K562 (cell line): Measurements from ENCODE around the gene GCSH. TPM values are rescaled to one million over a fixed set of nuclear protein-coding genes. Genes with fewer than 3 reads are reported as not detected.

Experiments used
- ASH1L ChIP-seq: fragments of 450-650 bp; IDR thresholded peaks from 2 replicates; pipeline ENCODE4 v1.6.1; 2018; ENCODE audit warnings: borderline replicate concordance, mild to moderate bottlenecking, low read depth; ENCODE audit not compliant: partially characterized antibody
- BRF1 ChIP-seq: IDR thresholded peaks from 3 replicates; pipeline ENCODE4 v1.6.1; 2011; ENCODE audit warnings: borderline replicate concordance, mild to moderate bottlenecking; ENCODE audit not compliant: insufficient read length; ENCODE audit errors: extremely low read depth
- CREBBP ChIP-seq: IDR thresholded peaks from one replicate; pipeline ENCODE4 v1.6.1; 2012; ENCODE audit warnings: low read depth, mild to moderate bottlenecking, control low read depth, inconsistent platforms, low read length
- CREM ChIP-seq: IDR thresholded peaks from 2 replicates; pipeline ENCODE4 v1.6.1; 2014; ENCODE audit warnings: antibody characterized with exemption, low read depth
- CXXC5 ChIP-seq: fragments of 250-450 bp; sonication (Bioruptor Pico); IDR thresholded peaks from 2 replicates; pipeline ENCODE4 v1.8.0; 2022; ENCODE audit warnings: inconsistent platforms, mild to moderate bottlenecking, moderate library complexity
- JUND ChIP-seq, 2 experiments: IDR thresholded peaks; 2 replicates in 1 of 2; 3 replicates in 1 of 2; pipeline ENCODE4 v1.6.1; 2011; ENCODE audit warnings: borderline replicate concordance in 2 of 2, low read depth in 2 of 2, low read length in 2 of 2, improper control_type of control experiment in 1 of 2, missing biosample characterization in 1 of 2, missing genetic modification characterization in 1 of 2, missing genetic modification reagents in 1 of 2
- MGA ChIP-seq: fragments of 450-650 bp; IDR thresholded peaks from 2 replicates; pipeline ENCODE4 v1.6.1; 2016; ENCODE audit warnings: mild to moderate bottlenecking, moderate library complexity
- MXI1 ChIP-seq: IDR thresholded peaks from 2 replicates; pipeline ENCODE4 v1.6.1; 2011; ENCODE audit warnings: low read depth, mild to moderate bottlenecking, improper control_type of control experiment, low read length
- NCOA1 ChIP-seq: fragments of 450-650 bp; IDR thresholded peaks from 2 replicates; pipeline ENCODE4 v1.6.1; 2016; ENCODE audit warnings: low read depth
- PREB ChIP-seq: sonication (generic); formaldehyde crosslinking; IDR thresholded peaks from 2 replicates; pipeline ENCODE4 v1.8.1; 2023; ENCODE audit warnings: mild to moderate bottlenecking, missing genetic modification reagents
- PURB ChIP-seq: sonication (generic); formaldehyde crosslinking; IDR thresholded peaks from 2 replicates; pipeline ENCODE4 v1.9.0; 2021; ENCODE audit warnings: low read depth, mild to moderate bottlenecking, missing genetic modification reagents
- ZNF175 ChIP-seq: fragments of 200-800 bp; sonication (Bioruptor generic); IDR thresholded peaks from 2 replicates; pipeline ENCODE4 v1.6.1; 2016; ENCODE audit warnings: low read depth, mild to moderate bottlenecking, missing genetic modification characterization, missing compliant biosample characterization
- ZNF277 ChIP-seq: fragments of 250-450 bp; sonication (Bioruptor Pico); IDR thresholded peaks from 2 replicates; pipeline ENCODE4 v1.8.0; 2022; ENCODE audit warnings: inconsistent platforms, mild to moderate bottlenecking, moderate library complexity, borderline replicate concordance
- ZNF764 ChIP-seq: fragments of 250-450 bp; sonication (Bioruptor Pico); IDR thresholded peaks from 2 replicates; pipeline ENCODE4 v1.4.0; 2020; ENCODE audit warnings: low read depth, mild to moderate bottlenecking, moderate library complexity
- polyA plus RNA-seq, 8 experiments: library from polyadenylated mRNA; depleted of rRNA in 4 of 8; stranded (reverse) in 5 of 8; unstranded in 3 of 8; fragments of >200 nt; fragmentation: Nextera tagmentation in 2 of 8; fragmentation: Illumina TruSeq in 1 of 8; extraction: Ambion mirVana in 2 of 8; extraction: Trizol in 1 of 8; gene quantifications; 2 replicates each; pipeline versions ENCODE4 v1.2.1 to v1.2.3, GENCODE V29; 2011 to 2014; ENCODE audit warnings: inconsistent platforms in 1 of 8, missing spikeins in 1 of 8
- total RNA-seq, 7 experiments: library from RNA; depleted of rRNA in 6 of 7; stranded (reverse); fragments of >200 nt in 6 of 7; fragmentation: Illumina TruSeq in 2 of 7; extraction: Trizol in 2 of 7; gene quantifications; 2 replicates each; pipeline versions ENCODE4 v1.2.1 to v1.2.3, GENCODE V29; 2011 to 2021; ENCODE audit warnings: low replicate concordance in 1 of 7

Gene GCSH
- total and polyA plus RNA-seq, 9 of the 15 experiments (the other 6 are each of a cell fraction or from before 2014, with no cell fraction given): 35.0 to 121 (median 89.0) TPM

GRCh38 chr16:81096715-81097208 is 567 bp upstream of the GCSH start (continued):
- TF ChIP-seq MGA (peak; percentile 64), BRF1 (no peak), CREBBP (no peak), NCOA1 (0 out of 2 replicates have a peak, but pooled peaks have one; percentile 27), MXI1 (no peak), ASH1L (no peak), CREM (no peak), CXXC5 (CRISPR knock-in tag) (no peak), ZNF764 (CRISPR knock-in tag) (no peak), PURB (no peak), ZNF277 (CRISPR knock-in tag) (no peak), ZNF175 (CRISPR knock-in tag) (0 out of 2 replicates have a peak, but pooled peaks have one; percentile 55), JUND (IDR thresholded peaks at IDR 0.05; ENCODE audit: borderline replicate concordance, low read depth, low read length) (no peak), JUND (tag; IDR thresholded peaks at IDR 0.05; ENCODE audit: borderline replicate concordance, low read depth, low read length) (no peak), PREB (CRISPR knock-in tag) (no peak)
